HepG2 (cell line): ENCODE results near the gene PKLR. TPM values are rescaled to one million over a fixed set of nuclear protein-coding genes. Genes with fewer than 3 reads are reported as not detected.
A peak's percentile ranks its signal among the peaks of the same experiment; 100 is the strongest.

Experiments used
- CEBPB ChIP-seq: IDR thresholded peaks from 2 replicates; pipeline ENCODE4 v1.6.1; 2011; ENCODE audit warnings: low read depth, low read length, improper control_type of control experiment, borderline replicate concordance
- KDM4B ChIP-seq: sonication (generic); formaldehyde crosslinking; IDR thresholded peaks from 2 replicates; pipeline ENCODE4 v1.4.0; 2020; ENCODE audit warnings: missing genetic modification reagents
- RFX3 ChIP-seq: IDR thresholded peaks from 2 replicates; pipeline ENCODE4 v1.6.1; 2016; ENCODE audit warnings: missing biosample characterization, missing genetic modification reagents
- SIN3A ChIP-seq: IDR thresholded peaks from 2 replicates; pipeline ENCODE4 v1.6.1; 2011; ENCODE audit warnings: low read depth, mild to moderate bottlenecking, control low read depth, low read length, borderline replicate concordance
- SMC3 ChIP-seq: IDR thresholded peaks from 2 replicates; pipeline ENCODE4 v1.6.1; 2011; ENCODE audit warnings: low read length, improper control_type of control experiment
- SP5 ChIP-seq: IDR thresholded peaks from 2 replicates; pipeline ENCODE4 v1.6.1; 2016; ENCODE audit warnings: low read depth, borderline replicate concordance
- ZNF232 ChIP-seq: sonication (generic); formaldehyde crosslinking; IDR thresholded peaks from 2 replicates; pipeline ENCODE4 v1.4.0; 2020; ENCODE audit warnings: missing genetic modification reagents, borderline replicate concordance
- ZNF343 ChIP-seq: sonication (generic); formaldehyde crosslinking; IDR thresholded peaks from 2 replicates; pipeline ENCODE4 v1.4.0; 2020; ENCODE audit warnings: mild to moderate bottlenecking, missing genetic modification reagents
- ZNF839 ChIP-seq: sonication (generic); formaldehyde crosslinking; IDR thresholded peaks from 2 replicates; pipeline ENCODE4 v1.4.0; 2020; ENCODE audit warnings: missing genetic modification reagents, mild to moderate bottlenecking, borderline replicate concordance
- polyA plus RNA-seq, 8 experiments: library from polyadenylated mRNA; depleted of rRNA in 3 of 8; stranded (reverse) in 7 of 8; unstranded in 1 of 8; fragments of >200 nt; fragmentation: Illumina TruSeq in 4 of 8; extraction: Trizol in 4 of 8; gene quantifications; 2 replicates each; pipeline versions ENCODE4 v1.2.1 to v1.2.3, GENCODE V29; 2011 to 2016; ENCODE audit warnings: low read depth in 4 of 8, missing spikeins in 1 of 8, mixed read lengths in 1 of 8; ENCODE audit not compliant: insufficient read depth in 1 of 8
- total RNA-seq, 5 experiments: library from RNA; depleted of rRNA; stranded (reverse); fragments of >200 nt; fragmentation: Illumina TruSeq; extraction: Trizol; gene quantifications; 2 replicates each; pipeline ENCODE4 v1.2.3, GENCODE V29; 2016; ENCODE audit warnings: low read depth in 1 of 5
- TF ChIP-seq, protein P1 (sequence below): sonication (generic); formaldehyde crosslinking; IDR thresholded peaks from 2 replicates; pipeline ENCODE4 v1.4.0; 2020; ENCODE audit warnings: missing genetic modification reagents, borderline replicate concordance
- TF ChIP-seq, protein P2 (sequence below): sonication (generic); formaldehyde crosslinking; IDR thresholded peaks from 2 replicates; pipeline ENCODE4 v1.5.0; 2020; ENCODE audit warnings: mild to moderate bottlenecking, missing genetic modification reagents
- TF ChIP-seq, protein P3 (sequence below): sonication (generic); formaldehyde crosslinking; IDR thresholded peaks from 2 replicates; pipeline ENCODE4 v1.4.0; 2020; ENCODE audit warnings: low read depth, missing genetic modification reagents
- TF ChIP-seq, protein P4 (sequence below): sonication (generic); formaldehyde crosslinking; IDR thresholded peaks from 2 replicates; pipeline ENCODE4 v1.8.1; 2023; ENCODE audit warnings: mild to moderate bottlenecking, moderate library complexity, missing genetic modification reagents
- TF ChIP-seq, protein P5 (sequence below): IDR thresholded peaks from 2 replicates; pipeline ENCODE4 v1.6.1; 2016; ENCODE audit warnings: missing biosample characterization, missing genetic modification reagents, low read depth

Gene PKLR
- total and polyA plus RNA-seq, 2 of the 13 experiments (the other 11 are each of a cell fraction or from before 2014, with no cell fraction given): 10.3 to 29.3 TPM

DNA sequence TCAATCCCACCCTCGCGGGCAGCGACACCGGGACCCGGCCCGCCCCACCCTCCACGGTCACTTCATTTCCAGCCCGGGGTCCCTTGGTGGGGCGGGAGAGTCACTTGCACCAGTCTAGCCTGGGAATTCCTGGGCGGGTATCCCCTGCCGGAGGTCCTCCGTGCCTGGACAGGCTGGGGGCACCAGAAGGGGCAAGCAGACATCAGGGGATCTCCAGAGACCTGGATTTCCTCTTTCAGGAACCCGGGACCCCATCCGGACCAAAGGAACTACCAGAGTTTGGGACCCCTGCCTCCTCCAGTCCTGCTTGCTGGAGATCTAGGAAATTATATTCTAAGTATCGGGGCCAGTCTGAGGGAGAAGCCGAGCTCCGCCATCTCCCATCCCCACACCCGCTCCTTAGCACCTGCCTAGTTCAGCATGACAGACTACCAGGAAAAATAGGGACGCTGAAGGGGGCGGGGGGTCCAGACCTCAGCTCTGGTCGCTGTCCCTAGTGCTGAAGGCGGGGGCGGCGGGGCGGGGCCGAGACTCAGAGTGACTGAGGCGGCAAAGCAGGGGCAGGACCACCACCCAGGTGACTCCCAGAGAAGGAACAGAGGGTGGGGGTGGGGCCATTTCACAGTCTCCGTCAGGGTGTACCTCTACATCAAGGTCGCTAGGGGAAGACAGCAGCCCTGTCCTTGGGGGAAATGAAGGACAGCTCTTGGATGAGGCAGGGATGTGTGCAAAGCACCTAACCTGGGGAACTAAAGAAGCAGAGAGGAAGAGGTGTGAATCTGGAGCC lies 23.1 kb downstream of the PKLR start (continued):
- no peak for TF ChIP-seq SMC3
- TF ChIP-seq KDM4B (CRISPR knock-in tag): no peak
- TF ChIP-seq, protein P1, sequence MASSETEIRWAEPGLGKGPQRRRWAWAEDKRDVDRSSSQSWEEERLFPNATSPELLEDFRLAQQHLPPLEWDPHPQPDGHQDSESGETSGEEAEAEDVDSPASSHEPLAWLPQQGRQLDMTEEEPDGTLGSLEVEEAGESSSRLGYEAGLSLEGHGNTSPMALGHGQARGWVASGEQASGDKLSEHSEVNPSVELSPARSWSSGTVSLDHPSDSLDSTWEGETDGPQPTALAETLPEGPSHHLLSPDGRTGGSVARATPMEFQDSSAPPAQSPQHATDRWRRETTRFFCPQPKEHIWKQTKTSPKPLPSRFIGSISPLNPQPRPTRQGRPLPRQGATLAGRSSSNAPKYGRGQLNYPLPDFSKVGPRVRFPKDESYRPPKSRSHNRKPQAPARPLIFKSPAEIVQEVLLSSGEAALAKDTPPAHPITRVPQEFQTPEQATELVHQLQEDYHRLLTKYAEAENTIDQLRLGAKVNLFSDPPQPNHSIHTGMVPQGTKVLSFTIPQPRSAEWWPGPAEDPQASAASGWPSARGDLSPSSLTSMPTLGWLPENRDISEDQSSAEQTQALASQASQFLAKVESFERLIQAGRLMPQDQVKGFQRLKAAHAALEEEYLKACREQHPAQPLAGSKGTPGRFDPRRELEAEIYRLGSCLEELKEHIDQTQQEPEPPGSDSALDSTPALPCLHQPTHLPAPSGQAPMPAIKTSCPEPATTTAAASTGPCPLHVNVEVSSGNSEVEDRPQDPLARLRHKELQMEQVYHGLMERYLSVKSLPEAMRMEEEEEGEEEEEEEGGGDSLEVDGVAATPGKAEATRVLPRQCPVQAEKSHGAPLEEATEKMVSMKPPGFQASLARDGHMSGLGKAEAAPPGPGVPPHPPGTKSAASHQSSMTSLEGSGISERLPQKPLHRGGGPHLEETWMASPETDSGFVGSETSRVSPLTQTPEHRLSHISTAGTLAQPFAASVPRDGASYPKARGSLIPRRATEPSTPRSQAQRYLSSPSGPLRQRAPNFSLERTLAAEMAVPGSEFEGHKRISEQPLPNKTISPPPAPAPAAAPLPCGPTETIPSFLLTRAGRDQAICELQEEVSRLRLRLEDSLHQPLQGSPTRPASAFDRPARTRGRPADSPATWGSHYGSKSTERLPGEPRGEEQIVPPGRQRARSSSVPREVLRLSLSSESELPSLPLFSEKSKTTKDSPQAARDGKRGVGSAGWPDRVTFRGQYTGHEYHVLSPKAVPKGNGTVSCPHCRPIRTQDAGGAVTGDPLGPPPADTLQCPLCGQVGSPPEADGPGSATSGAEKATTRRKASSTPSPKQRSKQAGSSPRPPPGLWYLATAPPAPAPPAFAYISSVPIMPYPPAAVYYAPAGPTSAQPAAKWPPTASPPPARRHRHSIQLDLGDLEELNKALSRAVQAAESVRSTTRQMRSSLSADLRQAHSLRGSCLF (CRISPR knock-in tag): no peak
- no peak for TF ChIP-seq RFX3 (CRISPR knock-in tag)
- TF ChIP-seq, protein P2, sequence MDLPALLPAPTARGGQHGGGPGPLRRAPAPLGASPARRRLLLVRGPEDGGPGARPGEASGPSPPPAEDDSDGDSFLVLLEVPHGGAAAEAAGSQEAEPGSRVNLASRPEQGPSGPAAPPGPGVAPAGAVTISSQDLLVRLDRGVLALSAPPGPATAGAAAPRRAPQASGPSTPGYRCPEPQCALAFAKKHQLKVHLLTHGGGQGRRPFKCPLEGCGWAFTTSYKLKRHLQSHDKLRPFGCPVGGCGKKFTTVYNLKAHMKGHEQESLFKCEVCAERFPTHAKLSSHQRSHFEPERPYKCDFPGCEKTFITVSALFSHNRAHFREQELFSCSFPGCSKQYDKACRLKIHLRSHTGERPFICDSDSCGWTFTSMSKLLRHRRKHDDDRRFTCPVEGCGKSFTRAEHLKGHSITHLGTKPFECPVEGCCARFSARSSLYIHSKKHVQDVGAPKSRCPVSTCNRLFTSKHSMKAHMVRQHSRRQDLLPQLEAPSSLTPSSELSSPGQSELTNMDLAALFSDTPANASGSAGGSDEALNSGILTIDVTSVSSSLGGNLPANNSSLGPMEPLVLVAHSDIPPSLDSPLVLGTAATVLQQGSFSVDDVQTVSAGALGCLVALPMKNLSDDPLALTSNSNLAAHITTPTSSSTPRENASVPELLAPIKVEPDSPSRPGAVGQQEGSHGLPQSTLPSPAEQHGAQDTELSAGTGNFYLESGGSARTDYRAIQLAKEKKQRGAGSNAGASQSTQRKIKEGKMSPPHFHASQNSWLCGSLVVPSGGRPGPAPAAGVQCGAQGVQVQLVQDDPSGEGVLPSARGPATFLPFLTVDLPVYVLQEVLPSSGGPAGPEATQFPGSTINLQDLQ (CRISPR knock-in tag): no peak
- TF ChIP-seq CEBPB: no peak
- TF ChIP-seq, protein P3, sequence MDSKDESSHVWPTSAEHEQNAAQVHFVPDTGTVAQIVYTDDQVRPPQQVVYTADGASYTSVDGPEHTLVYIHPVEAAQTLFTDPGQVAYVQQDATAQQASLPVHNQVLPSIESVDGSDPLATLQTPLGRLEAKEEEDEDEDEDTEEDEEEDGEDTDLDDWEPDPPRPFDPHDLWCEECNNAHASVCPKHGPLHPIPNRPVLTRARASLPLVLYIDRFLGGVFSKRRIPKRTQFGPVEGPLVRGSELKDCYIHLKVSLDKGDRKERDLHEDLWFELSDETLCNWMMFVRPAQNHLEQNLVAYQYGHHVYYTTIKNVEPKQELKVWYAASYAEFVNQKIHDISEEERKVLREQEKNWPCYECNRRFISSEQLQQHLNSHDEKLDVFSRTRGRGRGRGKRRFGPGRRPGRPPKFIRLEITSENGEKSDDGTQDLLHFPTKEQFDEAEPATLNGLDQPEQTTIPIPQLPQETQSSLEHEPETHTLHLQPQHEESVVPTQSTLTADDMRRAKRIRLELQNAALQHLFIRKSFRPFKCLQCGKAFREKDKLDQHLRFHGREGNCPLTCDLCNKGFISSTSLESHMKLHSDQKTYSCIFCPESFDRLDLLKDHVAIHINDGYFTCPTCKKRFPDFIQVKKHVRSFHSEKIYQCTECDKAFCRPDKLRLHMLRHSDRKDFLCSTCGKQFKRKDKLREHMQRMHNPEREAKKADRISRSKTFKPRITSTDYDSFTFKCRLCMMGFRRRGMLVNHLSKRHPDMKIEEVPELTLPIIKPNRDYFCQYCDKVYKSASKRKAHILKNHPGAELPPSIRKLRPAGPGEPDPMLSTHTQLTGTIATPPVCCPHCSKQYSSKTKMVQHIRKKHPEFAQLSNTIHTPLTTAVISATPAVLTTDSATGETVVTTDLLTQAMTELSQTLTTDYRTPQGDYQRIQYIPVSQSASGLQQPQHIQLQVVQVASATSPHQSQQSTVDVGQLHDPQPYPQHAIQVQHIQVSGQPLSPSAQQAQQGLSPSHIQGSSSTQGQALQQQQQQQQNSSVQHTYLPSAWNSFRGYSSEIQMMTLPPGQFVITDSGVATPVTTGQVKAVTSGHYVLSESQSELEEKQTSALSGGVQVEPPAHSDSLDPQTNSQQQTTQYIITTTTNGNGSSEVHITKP (CRISPR knock-in tag): no peak
- TF ChIP-seq ZNF232 (CRISPR knock-in tag): no peak
- TF ChIP-seq ZNF343 (CRISPR knock-in tag): no peak
- TF ChIP-seq SP5 (CRISPR knock-in tag): peak; percentile 19; the same call in 1 of the 2 replicates
- TF ChIP-seq, protein P4, sequence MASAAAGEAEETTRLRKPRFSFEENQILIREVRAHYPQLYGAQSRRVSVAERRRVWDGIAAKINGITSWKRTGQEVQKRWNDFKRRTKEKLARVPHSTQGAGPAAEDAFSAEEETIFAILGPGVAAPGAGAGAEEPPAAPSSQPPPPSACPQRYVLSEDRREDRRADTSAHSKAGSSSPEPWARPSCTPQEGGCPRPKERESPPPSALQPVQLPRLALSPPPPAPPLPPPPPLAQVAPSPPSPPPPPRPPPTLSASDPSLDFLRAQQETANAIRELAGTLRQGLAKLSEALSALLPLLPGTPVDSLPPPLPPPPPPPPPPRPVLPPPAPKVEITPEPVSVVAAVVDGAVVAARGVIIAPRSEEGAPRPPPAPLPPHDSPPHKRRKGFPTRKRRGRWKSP: no peak
- peak; percentile 95 for TF ChIP-seq SIN3A
- no peak for TF ChIP-seq ZNF839 (CRISPR knock-in tag)
- TF ChIP-seq, protein P5, sequence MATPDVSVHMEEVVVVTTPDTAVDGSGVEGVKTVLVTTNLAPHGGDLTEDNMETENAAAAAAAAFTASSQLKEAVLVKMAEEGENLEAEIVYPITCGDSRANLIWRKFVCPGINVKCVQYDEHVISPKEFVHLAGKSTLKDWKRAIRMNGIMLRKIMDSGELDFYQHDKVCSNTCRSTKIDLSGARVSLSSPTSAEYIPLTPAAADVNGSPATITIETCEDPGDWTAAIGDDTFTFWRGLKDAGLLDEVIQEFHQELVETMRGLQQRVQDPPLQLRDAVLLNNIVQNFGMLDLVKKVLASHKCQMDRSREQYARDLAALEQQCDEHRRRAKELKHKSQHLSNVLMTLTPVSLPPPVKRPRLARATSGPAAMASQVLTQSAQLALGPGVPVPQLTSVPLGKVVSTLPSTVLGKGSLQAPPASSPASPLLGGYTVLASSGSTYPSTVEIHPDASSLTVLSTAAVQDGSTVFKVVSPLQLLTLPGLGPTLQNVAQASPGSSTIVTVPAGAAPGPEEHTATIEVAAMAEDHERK (CRISPR knock-in tag): no peak
